Forelimb muscle (tissue), 1 donor: Measurements from ENCODE around the gene LRBA. TPM values are rescaled to one million over a fixed set of nuclear protein-coding genes. Genes with fewer than 3 reads are reported as not detected.

Source experiments
- DNase-seq: peaks from one replicate; pipeline ENCODE4 v3.0.0-alpha.2; 2013; ENCODE audit warnings: low read depth
- polyA plus RNA-seq: library from polyadenylated mRNA; unstranded; fragments of 120-200 nt; gene quantifications from one replicate; pipeline ENCODE4 v1.2.1, GENCODE V29; 2013; ENCODE audit not compliant: insufficient read length

LRBA gene
- polyA plus RNA-seq, 1 donor = 21.0 TPM

DNA sequence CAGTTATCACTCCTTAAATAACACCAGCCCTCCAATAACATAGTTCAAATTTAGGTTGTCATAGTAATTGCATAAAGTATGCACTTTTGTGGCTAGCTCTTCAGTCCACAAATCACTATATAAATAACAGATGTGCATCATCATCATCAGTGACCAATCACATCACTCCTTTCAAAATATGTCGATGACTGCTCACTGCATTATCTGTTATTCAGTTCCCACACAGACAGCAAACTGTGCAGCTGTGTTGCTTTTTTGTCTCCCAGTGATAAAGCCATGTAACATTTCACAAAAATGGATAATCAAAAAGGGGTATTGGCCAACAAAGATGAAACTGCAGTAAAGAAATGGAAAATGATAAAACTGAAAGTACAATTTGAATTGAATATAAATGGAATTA, 731.4 kb downstream of the LRBA start:
- DNase-seq = no peak

- DNase-seq = no peak
Measured at GRCh38 chr4:150280975-150281374, 734.1 kb downstream of the LRBA start.

DNA sequence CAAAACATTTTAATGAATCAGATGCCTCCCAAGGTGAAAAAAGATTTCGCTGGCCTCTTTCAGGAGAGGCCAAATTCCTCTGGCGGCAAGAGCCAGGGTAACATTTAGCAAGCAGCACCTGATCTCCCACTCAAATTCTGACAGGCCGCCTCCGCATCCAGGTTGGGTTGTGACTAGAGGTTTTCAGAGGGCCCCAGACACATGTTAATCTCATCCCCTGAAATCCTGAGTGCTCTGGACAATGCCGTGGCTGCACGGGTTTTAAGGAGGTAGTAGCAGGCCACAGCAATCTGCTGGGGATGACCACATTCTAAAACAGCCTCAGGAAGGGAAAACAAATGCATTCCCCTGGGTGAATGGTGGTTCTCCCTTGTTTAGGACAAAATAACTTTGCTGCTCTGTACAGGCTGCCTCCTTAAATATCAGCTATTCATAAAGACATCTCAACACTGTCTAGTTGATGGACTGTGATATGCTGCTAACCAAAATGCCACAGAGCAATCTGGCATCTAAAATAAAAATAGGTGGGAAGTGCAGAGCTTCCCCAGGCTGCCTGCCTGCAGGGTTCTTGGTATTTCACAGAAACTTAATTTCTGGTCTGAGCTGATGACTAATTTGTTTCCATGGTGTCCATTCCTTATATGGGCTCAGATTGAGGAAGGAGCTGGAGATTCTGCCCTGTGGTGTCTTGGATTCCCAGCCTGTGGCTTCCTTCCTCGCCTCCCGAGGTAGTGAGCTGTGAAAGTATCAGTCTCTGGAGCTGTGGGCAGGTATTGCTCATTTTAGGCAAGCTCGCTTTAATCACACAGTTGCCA, 734.8 kb downstream of the LRBA start:
- no peak for DNase-seq

GRCh38 chr4:150278206-150278605, 736.9 kb downstream of the LRBA start:
- DNase-seq = no peak

- DNase-seq = no peak
Measured at GRCh38 chr4:150268444-150268843, 746.6 kb downstream of the LRBA start.

- no peak for DNase-seq
Measured at GRCh38 chr4:150265806-150266205, 749.3 kb downstream of the LRBA start.

GRCh38 chr4:150264595-150265161, 750.4 kb downstream of the LRBA start:
- DNase-seq = no peak

GRCh38 chr4:150262611-150263010, 752.5 kb downstream of the LRBA start:
- DNase-seq = no peak

- DNase-seq = no peak
Measured at GRCh38 chr4:150261571-150261970, 753.5 kb downstream of the LRBA start.

- peak; percentile 50 for DNase-seq
Measured at GRCh38 chr4:150259861-150260567, 755.1 kb downstream of the LRBA start.

- no peak for DNase-seq
Measured at GRCh38 chr4:150258569-150258968, 756.5 kb downstream of the LRBA start.

GRCh38 chr4:150256841-150257730, 758.0 kb downstream of the LRBA start:
- no peak for DNase-seq

GRCh38 chr4:150256225-150256620, 758.9 kb downstream of the LRBA start:
- DNase-seq = no peak

DNA sequence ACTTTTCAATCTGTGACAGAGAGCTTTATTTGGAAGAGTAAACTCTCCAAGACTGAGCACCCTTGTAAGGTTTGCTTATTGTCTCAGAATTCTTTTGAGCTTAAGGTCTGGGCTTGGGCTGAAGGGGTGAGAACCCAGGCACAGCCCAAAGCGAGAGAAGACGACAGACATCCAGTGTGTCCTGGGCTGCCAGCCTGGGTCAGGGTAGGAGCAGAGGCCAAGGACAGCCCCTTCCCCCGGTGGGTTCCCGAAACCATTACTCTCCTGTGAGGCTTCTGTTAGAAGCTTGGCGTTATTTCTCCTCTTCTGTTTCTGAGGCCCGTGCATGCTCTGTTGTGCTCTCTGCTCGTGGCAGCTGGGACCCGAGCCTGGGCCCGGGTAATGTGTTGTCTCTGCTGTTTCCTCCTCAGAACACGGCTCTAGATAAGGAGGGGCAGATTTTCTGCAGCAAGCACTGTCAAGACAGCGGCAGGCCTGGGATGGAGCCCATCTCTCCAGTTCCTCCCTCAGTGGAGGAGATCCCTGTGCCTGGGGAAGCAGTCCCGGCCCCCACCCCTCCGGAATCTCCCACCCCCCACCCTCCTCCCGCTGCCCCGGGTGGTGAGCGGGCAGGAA, 759.4 kb downstream of the LRBA start:
- no peak for DNase-seq

DNA sequence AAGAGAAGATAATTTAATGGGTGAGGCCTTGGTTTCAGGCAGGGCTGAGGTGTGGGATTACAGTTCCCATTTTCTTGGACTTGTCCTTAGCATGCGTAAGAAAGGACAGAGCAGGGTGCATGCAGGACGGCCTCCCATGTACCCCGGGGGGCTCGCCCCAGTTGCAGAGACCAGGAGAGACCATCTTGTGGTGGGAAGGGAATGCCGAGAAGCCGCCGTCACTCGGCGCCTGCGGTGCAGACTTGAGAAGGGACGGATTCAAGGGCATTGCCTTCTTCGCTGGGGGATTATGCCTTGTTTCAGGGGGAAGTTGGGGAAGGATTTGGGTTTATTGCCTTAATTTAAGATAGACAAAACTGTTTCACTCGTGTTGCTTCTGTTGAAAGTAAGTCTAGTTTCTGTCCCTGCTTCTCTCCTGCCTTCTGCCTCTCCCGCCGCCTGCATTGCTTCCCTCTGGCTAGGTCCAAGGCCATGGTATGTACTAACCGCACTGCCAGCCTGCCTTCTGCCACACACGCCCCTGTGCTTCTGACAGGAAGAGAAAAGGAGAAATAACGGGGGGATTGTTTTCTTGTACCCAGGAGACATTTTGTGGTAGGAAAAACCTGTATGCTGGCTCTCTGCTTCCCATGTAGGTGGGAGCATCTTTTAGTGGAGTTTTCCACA, 761.0 kb downstream of the LRBA start:
- no peak for DNase-seq

- no peak for DNase-seq
Measured at GRCh38 chr4:150253416-150253815, 761.7 kb downstream of the LRBA start.

DNA sequence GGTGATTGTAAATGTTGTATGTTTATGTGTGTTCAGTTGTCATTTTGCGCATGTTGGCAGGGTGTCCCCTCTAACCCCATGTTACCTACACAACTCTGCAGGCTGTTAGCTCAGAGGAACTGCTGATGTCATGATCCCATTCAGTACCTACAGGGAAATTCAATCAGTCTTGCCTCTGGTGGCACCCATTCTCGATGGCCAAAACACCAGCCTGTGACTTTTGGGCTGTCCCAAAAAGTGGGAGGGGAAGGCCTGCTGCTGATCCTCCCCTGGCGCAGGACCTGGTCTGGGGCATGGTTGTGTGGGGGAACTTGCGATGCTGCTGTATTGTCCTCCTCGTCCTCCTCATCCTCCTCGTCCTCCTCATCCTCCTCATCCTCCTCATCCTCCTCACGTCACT, 762.3 kb downstream of the LRBA start:
- DNase-seq = no peak

DNA sequence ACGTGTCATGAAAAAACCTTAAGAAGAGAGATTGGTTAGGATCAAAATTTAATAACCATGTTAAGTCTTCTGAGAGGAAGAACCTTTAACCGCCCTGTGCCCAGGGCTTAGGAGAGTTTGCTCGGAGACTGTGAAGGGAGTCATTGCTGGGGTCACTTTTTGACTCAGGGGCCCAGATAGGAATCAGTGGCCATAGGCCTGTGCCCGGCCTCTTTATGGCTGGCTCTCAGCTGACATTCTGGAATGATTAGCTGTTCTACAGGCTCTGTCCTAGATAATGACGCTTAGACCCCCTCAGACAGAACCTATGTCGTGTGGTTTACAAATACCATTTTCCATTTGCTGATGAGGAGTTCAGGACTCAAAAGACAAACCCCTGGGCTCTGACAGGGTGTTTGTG, 762.8 kb downstream of the LRBA start:
- DNase-seq = no peak

GRCh38 chr4:150251752-150252190, 763.3 kb downstream of the LRBA start:
- no peak for DNase-seq

DNA sequence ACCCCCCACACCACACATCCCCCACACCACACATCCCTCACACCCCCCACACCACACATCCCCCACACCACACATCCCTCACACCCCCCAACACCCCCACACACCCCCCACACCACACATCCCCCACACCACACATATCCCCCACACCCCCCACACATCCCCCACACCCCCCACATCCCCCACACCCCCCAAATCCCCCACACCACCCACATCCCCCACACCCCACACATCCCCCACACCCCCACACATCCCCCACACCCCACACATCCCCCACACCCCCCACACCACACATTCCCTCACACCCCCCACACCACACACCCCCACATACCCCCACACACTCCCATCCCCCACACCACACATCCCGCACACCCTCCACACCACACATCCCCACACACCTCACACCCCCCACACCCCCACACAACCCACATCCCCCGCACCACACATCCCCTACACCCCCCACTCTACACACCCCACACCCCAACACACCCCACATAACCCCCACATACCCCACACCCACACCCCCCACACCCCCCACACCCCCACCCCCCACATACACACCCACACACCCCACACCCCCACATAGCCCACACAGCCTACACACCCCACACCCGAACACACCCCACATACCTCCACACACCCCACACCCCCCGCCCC, 764.0 kb downstream of the LRBA start:
- DNase-seq = no peak
